Muscle of arm (tissue), 14 donors: Measurements from ENCODE around the gene BATF3. TPM values are rescaled to one million over a fixed set of nuclear protein-coding genes. Genes with fewer than 3 reads are reported as not detected.
A peak's percentile ranks its signal among the peaks of the same experiment; 100 is the strongest.
"Not testable (repeated sequence)": the region's sequence is repeated elsewhere in the genome, so short reads cannot be mapped to it uniquely, and the experiment has no call there.

Experiments
- DNase-seq: peaks from one replicate; pipeline ENCODE4 v3.0.0-alpha.2; 2013
- long read RNA-seq, 11 donors: transcript quantifications; one replicate each; lab custom pipeline, GENCODE V29; 2026
- polyA plus RNA-seq, 12 donors: library from polyadenylated mRNA; unstranded; fragments of 120-200 nt; gene quantifications; one replicate each; pipeline ENCODE4 v1.2.1, GENCODE V29; 2013; ENCODE audit not compliant: insufficient read length in 12 of 12

BATF3 gene, protein sequence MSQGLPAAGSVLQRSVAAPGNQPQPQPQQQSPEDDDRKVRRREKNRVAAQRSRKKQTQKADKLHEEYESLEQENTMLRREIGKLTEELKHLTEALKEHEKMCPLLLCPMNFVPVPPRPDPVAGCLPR
- polyA plus RNA-seq = 1 to 10 TPM in 8 of 12 donors, under 1 TPM in 2, not detected in 2; 0.64 to 3.3 (median 1.6) TPM
- long read RNA-seq, donor 1 = 0 reads
- long read RNA-seq, donor 2 = 0 reads
- long read RNA-seq, donor 3, partial matches to known transcripts = 0 of 1 reads
- long read RNA-seq, donor 3, other reads (novel, unspliced or antisense) = 0 of 1 reads
- long read RNA-seq, donor 4 = 0 reads
- long read RNA-seq, donor 5, partial matches to known transcripts = 0 of 1 reads
- long read RNA-seq, donor 5, other reads (novel, unspliced or antisense) = 0 of 1 reads
- long read RNA-seq, donor 6 = 0 reads
- long read RNA-seq, donor 7 = 0 reads
- long read RNA-seq, donor 8 = 0 reads
- long read RNA-seq, donor 9 = 0 reads
- long read RNA-seq, donor 10, partial matches to known transcripts = 0 of 1 reads
- long read RNA-seq, donor 10, other reads (novel, unspliced or antisense) = 0 of 1 reads
- long read RNA-seq, donor 11 = 0 reads

- DNase-seq = peak; percentile 35
These were observed at the start of gene BATF3 for GRCh38 chr1:212699625-212700222. Gene BATF3, minus strand, starts transcription at chr1:212699840. Its CDS starts 78 bp downstream, at chr1:212699762.

- no peak for DNase-seq
These were observed 46.9 kb upstream of the BATF3 start for GRCh38 chr1:212746546-212746945.

GRCh38 chr1:212745303-212745702 is 45.7 kb upstream of the BATF3 start:
- no peak for DNase-seq

DNA sequence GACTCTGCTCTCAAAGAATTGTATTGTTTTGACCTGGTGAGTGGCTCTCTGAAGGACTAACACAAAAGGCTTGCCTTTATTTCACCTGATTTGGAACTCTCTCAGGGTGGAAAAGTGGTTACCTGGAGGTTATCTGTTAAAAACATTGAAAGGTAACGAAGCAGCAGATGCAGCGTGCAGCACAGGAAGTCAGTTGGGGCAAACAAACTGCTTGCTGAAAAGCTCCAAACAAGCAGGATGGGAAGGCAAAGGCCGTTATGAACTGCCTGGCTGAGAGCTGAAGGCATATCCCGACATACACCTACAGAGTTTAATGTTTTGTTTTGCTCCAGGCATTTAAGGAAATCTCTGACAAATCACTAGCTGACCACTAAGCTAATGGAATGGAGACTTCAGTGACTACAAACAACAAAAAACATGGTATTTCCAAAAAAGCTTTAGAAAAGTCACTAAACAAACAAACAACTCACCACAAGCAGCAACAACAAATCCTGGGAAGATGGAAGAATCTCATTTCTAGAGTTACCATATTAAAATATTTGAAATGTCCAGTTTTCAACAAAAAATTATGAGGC is 44.3 kb upstream of the BATF3 start:
- DNase-seq = no peak

GRCh38 chr1:212738330-212738729 is 38.7 kb upstream of the BATF3 start:
- DNase-seq = no peak

- DNase-seq = no peak
These were observed 37.9 kb upstream of the BATF3 start for GRCh38 chr1:212737559-212737958.

- DNase-seq = no peak
These were observed 33.5 kb upstream of the BATF3 start for GRCh38 chr1:212733109-212733508.

GRCh38 chr1:212731630-212732029 is 32.0 kb upstream of the BATF3 start:
- no peak for DNase-seq

- no peak for DNase-seq
These were observed 29.0 kb upstream of the BATF3 start for GRCh38 chr1:212728606-212729005.

DNA sequence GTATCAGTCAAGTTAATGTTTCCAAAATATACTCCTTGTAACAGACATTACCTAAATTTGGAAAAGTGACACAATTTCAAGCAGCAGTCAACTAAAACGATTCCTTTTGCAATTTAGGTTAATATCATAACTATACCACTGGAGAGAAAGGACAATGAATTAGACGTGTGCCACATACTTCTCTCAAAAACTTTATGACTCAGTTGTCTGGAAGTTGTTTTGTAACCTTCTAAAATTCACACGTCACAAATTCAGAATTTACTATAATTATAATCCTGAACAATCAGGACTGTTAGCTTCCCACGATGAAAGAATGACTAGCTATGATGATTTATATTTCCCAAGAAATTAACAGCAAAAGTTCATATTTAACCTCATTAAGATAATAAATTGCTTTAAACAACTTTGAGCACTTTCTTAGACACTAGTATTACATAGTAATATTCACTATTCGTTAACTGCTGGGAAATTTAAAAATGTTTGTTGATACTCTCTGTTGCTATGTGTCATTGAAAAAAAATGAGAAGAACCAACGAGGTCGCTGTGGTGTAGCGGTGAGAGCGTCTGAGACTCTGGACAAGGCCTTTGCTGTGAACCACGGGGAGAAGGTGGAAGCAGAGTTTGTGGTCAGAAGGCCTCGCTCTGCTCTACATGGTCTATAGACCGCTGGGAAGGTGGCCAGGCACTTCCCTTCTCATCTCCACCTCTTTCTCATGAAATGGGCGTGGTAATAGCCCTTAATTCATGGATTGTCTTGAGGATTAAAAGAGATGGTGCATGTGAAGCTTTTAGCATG is 27.9 kb upstream of the BATF3 start:
- no peak for DNase-seq

GRCh38 chr1:212724679-212725078 is 25.0 kb upstream of the BATF3 start:
- DNase-seq = not testable (repeated sequence)

GRCh38 chr1:212722270-212722957 is 22.8 kb upstream of the BATF3 start:
- DNase-seq = no peak

DNA sequence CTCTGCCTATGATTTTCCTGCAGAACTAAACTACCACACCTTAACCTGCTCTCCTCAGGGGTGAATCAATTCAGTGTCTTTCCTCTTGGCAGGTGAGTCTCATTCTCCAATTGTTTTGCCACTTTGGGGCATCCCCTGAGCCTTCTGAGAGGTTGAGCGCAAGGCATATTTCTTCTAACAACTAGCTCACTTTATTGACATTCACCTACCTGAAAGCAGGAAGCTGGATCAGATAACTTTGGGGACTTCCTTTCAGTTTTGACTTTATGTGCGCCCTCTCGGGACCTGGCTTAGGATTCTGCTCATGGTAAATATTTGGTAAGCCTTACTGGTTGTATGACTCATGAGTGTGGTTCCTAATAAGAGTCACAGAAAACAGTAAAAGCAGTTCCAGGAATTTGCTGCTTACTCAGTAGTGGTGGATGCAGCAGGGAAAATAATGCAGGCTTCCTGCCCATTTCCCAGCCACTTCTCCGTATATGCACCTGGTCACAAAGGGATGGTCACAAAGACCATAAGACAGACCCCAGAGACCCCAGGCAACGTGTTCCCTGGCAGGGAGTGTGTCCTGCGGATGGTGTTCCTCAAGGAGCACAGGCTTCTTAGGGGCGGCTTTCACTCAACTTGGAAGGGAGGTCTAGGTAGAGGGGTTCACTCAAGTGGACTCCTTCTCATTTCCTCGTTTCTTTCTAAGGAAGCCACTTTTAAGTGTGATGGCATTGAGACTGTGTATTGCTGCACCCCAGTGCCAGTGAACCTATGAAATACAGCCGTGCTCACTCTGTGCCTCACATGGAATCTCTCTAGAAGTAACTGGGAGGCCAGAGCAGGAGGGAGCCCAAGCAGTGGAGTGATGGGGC is 22.0 kb upstream of the BATF3 start:
- no peak for DNase-seq

- DNase-seq = no peak
These were observed 20.0 kb upstream of the BATF3 start for GRCh38 chr1:212719633-212720032.

GRCh38 chr1:212718499-212718898 is 18.9 kb upstream of the BATF3 start:
- no peak for DNase-seq

DNA sequence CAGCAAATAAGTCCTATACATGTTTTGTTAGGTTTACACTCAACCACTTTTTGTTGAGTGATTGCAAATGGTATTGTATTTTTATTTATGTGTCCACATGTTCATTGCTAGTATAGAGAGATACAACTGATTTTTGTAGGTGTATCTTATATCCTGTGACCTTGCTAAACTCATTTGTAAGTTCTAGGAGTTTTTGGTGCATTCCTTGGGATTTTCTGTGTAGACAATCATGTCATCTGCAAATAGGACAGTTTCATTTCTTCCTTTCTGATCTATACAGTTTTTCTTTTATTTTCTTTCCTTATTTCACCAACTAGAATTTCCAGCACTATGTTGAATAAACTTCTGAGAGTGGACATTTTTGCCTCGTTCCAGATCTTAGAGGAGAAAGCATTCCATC is 16.5 kb upstream of the BATF3 start:
- DNase-seq = no peak

GRCh38 chr1:212713465-212714136 is 14.0 kb upstream of the BATF3 start:
- DNase-seq = no peak

GRCh38 chr1:212712451-212713303 is 13.0 kb upstream of the BATF3 start:
- DNase-seq = no peak

DNA sequence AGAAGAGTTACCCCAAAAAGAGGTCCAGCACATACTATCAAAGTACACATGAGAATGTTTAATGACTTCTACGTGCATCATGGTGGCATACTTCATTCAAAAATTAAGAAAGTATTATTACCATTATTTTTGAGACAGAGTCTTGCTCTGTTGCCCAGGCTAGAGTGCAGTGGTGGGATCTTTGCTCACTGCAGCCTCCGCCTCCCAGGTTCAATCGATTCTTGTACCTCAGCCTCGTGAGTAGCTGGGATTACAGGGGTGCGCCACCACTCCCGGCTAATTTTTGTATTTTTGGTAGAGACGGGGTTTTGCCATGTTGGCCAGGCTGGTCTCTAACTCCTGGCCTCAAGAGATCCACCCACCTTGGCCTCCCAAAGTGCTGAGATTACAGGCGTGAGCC is 12.3 kb upstream of the BATF3 start:
- not testable (repeated sequence) for DNase-seq
